OCI-LY7 (cell line): ENCODE measurements around the gene ZNF574.

Experiments used
- CTCF ChIP-seq: fragments of 200-600 bp; sonication (generic); conservative IDR thresholded peaks from 2 replicates; pipeline ENCODE4 v1.5.1; 2014; ENCODE audit warnings: mild to moderate bottlenecking, antibody characterized with exemption, low read length, moderate library complexity, mixed read lengths
- EZH2phosphoT487 ChIP-seq: fragments of 200-600 bp; sonication (generic); IDR thresholded peaks from 2 replicates; pipeline ENCODE4 v1.6.1; 2018; ENCODE audit warnings: low read depth, borderline replicate concordance, mild to moderate bottlenecking, mixed run types, antibody characterized with exemption, low read length, moderate library complexity, mixed read lengths

- no peak for TF ChIP-seq CTCF
- no peak for TF ChIP-seq EZH2phosphoT487
Measured at GRCh38 chr19:42129399-42130253, 53.7 kb downstream of the ZNF574 start.
